AG04450 (cell line): ENCODE data around the gene TMA16. TPM values are rescaled to one million over a fixed set of nuclear protein-coding genes. Genes with fewer than 3 reads are reported as not detected.

Experiments
- CTCF ChIA-PET: fragments of 300-600, 350-600 bp; formaldehyde crosslinking; extraction: SDS; loops from one replicate; lab custom pipeline; 2022; ENCODE audit warnings: antibody characterized with exemption, inconsistent platforms; lab: Charles Lee
- POLR2A ChIA-PET: fragments of 350-600 bp; formaldehyde crosslinking; extraction: SDS; loops from one replicate; lab custom pipeline; 2021; ENCODE audit warnings: antibody characterized with exemption, inconsistent platforms; lab: Yijun Ruan, JAX
- DNase-seq: peaks from one replicate; pipeline ENCODE4 v3.0.0-alpha.2; 2011; ENCODE audit warnings: low read depth, low spot score
- H3K27ac ChIP-seq: one replicate; pipeline ENCODE4 v1.5.1; 2012; ENCODE audit warnings: low read depth, low read length, control low read depth
- H3K27me3 ChIP-seq: one replicate; pipeline ENCODE4 v1.6.0; 2012; ENCODE audit warnings: low read length; ENCODE audit not compliant: control insufficient read depth, insufficient read depth
- H3K4me3 ChIP-seq: 2 replicates; pipeline ENCODE4 v1.5.1; 2011; ENCODE audit warnings: mild to moderate bottlenecking, low read depth, low read length, control low read depth
- H3K9me3 ChIP-seq: 2 replicates; pipeline ENCODE4 v1.5.1; 2012; ENCODE audit warnings: low read length; ENCODE audit not compliant: control insufficient read depth, insufficient read depth
- CTCF ChIP-seq: IDR thresholded peaks from 2 replicates; pipeline ENCODE4 v1.5.1; 2011; ENCODE audit warnings: low read depth, low read length, control low read depth, inconsistent platforms
- polyA plus RNA-seq: library from polyadenylated mRNA; depleted of rRNA; stranded (reverse); fragments of >200 nt; gene quantifications from 2 replicates; pipeline ENCODE4 v1.2.3, GENCODE V29; 2011; rRNA removed

TMA16 gene
- polyA plus RNA-seq, 1 experiment, result 21.1 TPM

- CTCF ChIA-PET, result interaction anchor here (1.7 to 3.8 kb wide), 2 partner anchors 10 to 15 kb away, joined by 6 to 20 read pairs; no protein-coding TSS in a partner anchor
- POLR2A ChIA-PET, result no interaction called here
These were observed 71.0 kb downstream of the TMA16 start for GRCh38 chr4:163565226-163566135.

GRCh38 chr4:163566257-163566796, 71.8 kb downstream of the TMA16 start:
- Histone ChIP-seq H3K9me3 (no peaks in the 10 kb centered on the region), H3K4me3 (no peak overlapping the region), H3K27me3 (no peaks in the 10 kb centered on the region), H3K27ac (no peak overlapping the region)
- no peak for DNase-seq
- ChIA-PET CTCF (interaction anchor here (1.0 to 3.8 kb wide), 2 partner anchors 11 to 13 kb away, joined by 3 to 20 read pairs; no protein-coding TSS in a partner anchor), POLR2A (no interaction called here)
- TF ChIP-seq CTCF, result no peak

More at GRCh38 chr4:163565226-163566135, 71.0 kb downstream of the TMA16 start:
- no peak for TF ChIP-seq CTCF
- no peak for DNase-seq
- H3K27me3 ChIP-seq, result no peaks in the 10 kb centered on the region
- H3K27ac ChIP-seq, result no peak overlapping the region
- H3K4me3 ChIP-seq, result no peak overlapping the region
- no peaks in the 10 kb centered on the region for H3K9me3 ChIP-seq

GRCh38 chr4:163568843-163569242, 74.4 kb downstream of the TMA16 start:
- no peaks in the 10 kb centered on the region for H3K9me3 ChIP-seq
- TF ChIP-seq CTCF, result no peak
- no peak for DNase-seq
- no peak overlapping the region for H3K4me3 ChIP-seq
- no peak overlapping the region for H3K27ac ChIP-seq
- ChIA-PET POLR2A (no interaction called here), CTCF (interaction anchor here (1.0 kb wide), 1 partner anchor 20 kb away, joined by 5 read pairs; no protein-coding TSS in a partner anchor)
- no peaks in the 10 kb centered on the region for H3K27me3 ChIP-seq

Other genes with a start within 250 kb of the TMA16 start
- gene NPY1R, start 162.1 kb upstream of the TMA16 start, polyA plus RNA-seq, result not detected in 2 replicates
- gene NPY5R, start 150.8 kb upstream of the TMA16 start, polyA plus RNA-seq, result not detected in 2 replicates
- not detected in 2 replicates for gene TKTL2, start 20.9 kb upstream of the TMA16 start, polyA plus RNA-seq